HCT116 (cell line): ENCODE data around the gene ASMTL. TPM values are rescaled to one million over a fixed set of nuclear protein-coding genes. Genes with fewer than 3 reads are reported as not detected.

Experiments
- ATAC-seq: fragments of 200-7000 bp; cut with Tn5 transposase; 2 replicates; pipeline ENCODE4 v1.9.1; 2020; ENCODE audit warnings: mild to moderate bottlenecking, moderate library complexity
- BruUV-seq: library from RNA; stranded (reverse); fragments of 400-500 nt; replicated peaks from 2 replicates; lab custom pipeline; 2021; lab: Mats Ljungman, UMichigan
- CTCF ChIA-PET: fragments of 300-600 bp; sonication (Branson Sonifier 250); formaldehyde crosslinking; loops from one replicate; lab custom pipeline; 2021; ENCODE audit warnings: antibody characterized with exemption; lab: Charles Lee
- POLR2A ChIA-PET: fragments of 300-600, 350-600 bp; sonication (Branson Sonifier 250); formaldehyde crosslinking; loops from one replicate; lab custom pipeline; 2021; ENCODE audit warnings: antibody characterized with exemption; lab: Charles Lee
- RAD21 ChIA-PET, 2 experiments: fragments of 300-600 bp; sonication (Branson Sonifier 250); formaldehyde crosslinking; loops; one replicate each; lab custom pipeline; 2023; ENCODE audit warnings: low total read pairs in 2 of 2; ENCODE audit not compliant: uncharacterized antibody in 2 of 2, unreplicated experiment in 2 of 2, low non-redundant PET in 1 of 2; lab: Charles Lee
- DNase-seq: peaks from one replicate; pipeline ENCODE4 v3.0.0-alpha.2; 2010; ENCODE audit warnings: low read depth, low spot score
- H2AFZ ChIP-seq: fragments of 200-600 bp; shearing (Covaris generic), sonication (generic); 2 replicates; pipeline ENCODE4 v1.6.1; 2017; ENCODE audit warnings: low read depth, mixed run types, mixed read lengths, antibody characterized with exemption, low read length; ENCODE audit not compliant: poor library complexity, severe bottlenecking
- H3K27ac ChIP-seq: 2 replicates; pipeline ENCODE4 v1.5.1; 2012; ENCODE audit warnings: low read depth, low read length
- H3K27me3 ChIP-seq: fragments of 200-600 bp; sonication (generic); 2 replicates; pipeline ENCODE4 v1.6.1; 2016; ENCODE audit warnings: mixed run types, low read length, mixed read lengths; ENCODE audit not compliant: insufficient read depth
- H3K36me3 ChIP-seq, 2 experiments: fragments of 200-500 bp in 1 of 2; fragments of 200-600 bp in 1 of 2; sonication (Bioruptor generic) in 1 of 2; sonication (generic) in 1 of 2; 2 replicates each; pipeline versions ENCODE4 v1.5.1 to v1.6.1; 2014 to 2016; ENCODE audit warnings: low read length in 2 of 2, inconsistent platforms in 1 of 2, mixed read lengths in 1 of 2, mixed run types in 1 of 2; ENCODE audit not compliant: insufficient read depth in 2 of 2, control insufficient read depth in 1 of 2
- H3K4me1 ChIP-seq, 2 experiments: fragments of 200-600 bp in 1 of 2; sonication (generic) in 1 of 2; 2 replicates each; pipeline versions ENCODE4 v1.5.1 to v1.6.1; 2012 to 2017; ENCODE audit warnings: low read length in 2 of 2, inconsistent platforms in 1 of 2, mild to moderate bottlenecking in 1 of 2, mixed read lengths in 1 of 2, mixed run types in 1 of 2, moderate library complexity in 1 of 2; ENCODE audit not compliant: insufficient read depth in 2 of 2, control insufficient read depth in 1 of 2
- H3K4me2 ChIP-seq: fragments of 200-600 bp; sonication (generic); 2 replicates; pipeline ENCODE4 v1.6.1; 2017; ENCODE audit warnings: mixed run types, low read length, mixed read lengths
- H3K4me3 ChIP-seq, 2 experiments: fragments of 200-600 bp in 1 of 2; sonication (generic) in 1 of 2; replicated peaks in 1 of 2; 2 replicates each; pipeline ENCODE4 v1.5.1; 2011 to 2016; ENCODE audit warnings: low read length in 2 of 2, control low read depth in 1 of 2, low read depth in 1 of 2, mild to moderate bottlenecking in 1 of 2, mixed read lengths in 1 of 2, mixed run types in 1 of 2
- H3K79me2 ChIP-seq: fragments of 200-600 bp; sonication (generic); 2 replicates; pipeline ENCODE4 v1.6.1; 2017; ENCODE audit warnings: mild to moderate bottlenecking, mixed run types, low read length, moderate library complexity, mixed read lengths; ENCODE audit not compliant: insufficient read depth
- H3K9ac ChIP-seq: fragments of 200-600 bp; sonication (generic); 2 replicates; pipeline ENCODE4 v1.6.1; 2016; ENCODE audit warnings: low read length, mixed read lengths
- H3K9me2 ChIP-seq: fragments of 200-600 bp; sonication (generic), shearing (Covaris generic); 2 replicates; pipeline ENCODE4 v1.6.1; 2017; ENCODE audit warnings: mixed run types, mild to moderate bottlenecking, moderate library complexity; ENCODE audit not compliant: insufficient read depth
- H3K9me3 ChIP-seq, 2 experiments: fragments of 200-500 bp in 1 of 2; fragments of 200-600 bp in 1 of 2; sonication (Bioruptor generic) in 1 of 2; sonication (generic) in 1 of 2; 2 replicates each; pipeline ENCODE4 v1.6.1; 2014 to 2017; ENCODE audit warnings: low read length in 2 of 2, mixed read lengths in 2 of 2, inconsistent platforms in 1 of 2, low read depth in 1 of 2, mild to moderate bottlenecking in 1 of 2, mixed run types in 1 of 2, moderate library complexity in 1 of 2; ENCODE audit not compliant: control insufficient read depth in 1 of 2, insufficient read depth in 1 of 2
- H4K20me1 ChIP-seq: fragments of 200-600 bp; sonication (generic), shearing (Covaris generic); 2 replicates; pipeline ENCODE4 v1.6.1; 2017; ENCODE audit warnings: mixed run types, mild to moderate bottlenecking, moderate library complexity; ENCODE audit not compliant: insufficient read depth
- CEBPB ChIP-seq: IDR thresholded peaks from 2 replicates; pipeline ENCODE4 v1.6.1; 2012; ENCODE audit warnings: low read depth
- EGR1 ChIP-seq: IDR thresholded peaks from 2 replicates; pipeline ENCODE4 v1.6.1; 2012; ENCODE audit warnings: low read depth
- ELF1 ChIP-seq: IDR thresholded peaks from 2 replicates; pipeline ENCODE4 v1.6.1; 2012; ENCODE audit warnings: low read depth, borderline replicate concordance
- EZH2 ChIP-seq: fragments of 200-600 bp; sonication (generic); IDR thresholded peaks from 2 replicates; pipeline ENCODE4 v1.6.1; 2017; ENCODE audit warnings: antibody characterized with exemption, mixed run types
- FOSL1 ChIP-seq: IDR thresholded peaks from 2 replicates; pipeline ENCODE4 v1.6.1; 2012; ENCODE audit warnings: low read depth
- JUND ChIP-seq: IDR thresholded peaks from 2 replicates; pipeline ENCODE4 v1.6.1; 2012
- POLR2A ChIP-seq: IDR thresholded peaks from 2 replicates; pipeline ENCODE4 v1.7.0; 2011; ENCODE audit warnings: borderline replicate concordance; ENCODE audit not compliant: insufficient read depth, insufficient read length; ENCODE audit errors: extremely low read depth
- RAD21 ChIP-seq: IDR thresholded peaks from 2 replicates; pipeline ENCODE4 v1.6.1; 2012; ENCODE audit warnings: low read depth, mild to moderate bottlenecking
- SIN3A ChIP-seq: IDR thresholded peaks from 2 replicates; pipeline ENCODE4 v1.6.1; 2012; ENCODE audit warnings: low read depth
- SP1 ChIP-seq: IDR thresholded peaks from 2 replicates; pipeline ENCODE4 v1.6.1; 2012; ENCODE audit warnings: low read depth
- YY1 ChIP-seq: IDR thresholded peaks from 2 replicates; pipeline ENCODE4 v1.6.1; 2011; ENCODE audit warnings: low read length, low read depth, moderate library complexity, mild to moderate bottlenecking; ENCODE audit not compliant: insufficient replicate concordance; ENCODE audit errors: extremely low read depth
- ZBTB33 ChIP-seq: IDR thresholded peaks from 2 replicates; pipeline ENCODE4 v1.6.1; 2011; ENCODE audit warnings: mild to moderate bottlenecking, low read length, moderate library complexity; ENCODE audit not compliant: insufficient replicate concordance; ENCODE audit errors: extremely low read depth
- ZFX ChIP-seq: fragments of 450-650 bp; IDR thresholded peaks from 2 replicates; pipeline ENCODE4 v1.6.1; 2017
- ZNF274 ChIP-seq: fragments of 200-500 bp; sonication (Bioruptor generic); IDR thresholded peaks from 2 replicates; pipeline ENCODE4 v1.6.1; 2014; ENCODE audit warnings: mild to moderate bottlenecking, low read depth, low read length, inconsistent platforms
- intact Hi-C: fragments of 100-400 bp; cut with micrococcal nuclease; formaldehyde crosslinking; loops from 2 replicates; pipeline ENCODE4 v1.10.0; 2022
- total RNA-seq: library from RNA; stranded (reverse); gene quantifications from one replicate; pipeline ENCODE4 v1.2.1, GENCODE V29; 2021; ENCODE audit not compliant: unreplicated experiment
- TF ChIP-seq, protein P1 (sequence below): IDR thresholded peaks from 2 replicates; pipeline ENCODE4 v1.6.1; 2012

ASMTL gene
- total RNA-seq, 1 experiment from 2014 or later: 59.6 TPM

GRCh38 chrX:1423215-1423614 lies 29.5 kb downstream of the ASMTL start:
- ChIA-PET POLR2A (no interaction called here), RAD21 (no interaction called here)
- ATAC-seq: no peak
- H3K4me3 ChIP-seq: no peak overlapping the region
- H3K4me1 ChIP-seq: no peaks in the 10 kb centered on the region
- TF ChIP-seq FOSL1 (no peak), SP1 (no peak)
- TF ChIP-seq, protein P1, sequence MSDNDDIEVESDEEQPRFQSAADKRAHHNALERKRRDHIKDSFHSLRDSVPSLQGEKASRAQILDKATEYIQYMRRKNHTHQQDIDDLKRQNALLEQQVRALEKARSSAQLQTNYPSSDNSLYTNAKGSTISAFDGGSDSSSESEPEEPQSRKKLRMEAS: no peak
- TF ChIP-seq, all 23 proteins: peak for 0
- no peaks in the 10 kb centered on the region for H4K20me1 ChIP-seq
- no peak overlapping the region for H2AFZ ChIP-seq
- H3K9me2 ChIP-seq: no peaks in the 10 kb centered on the region
- no TSS peak for BruUV-seq
- CTCF ChIA-PET: no interaction called here
- DNase-seq: no peak
- H3K79me2 ChIP-seq: no peaks in the 10 kb centered on the region
- peaks cover 0 to 5% of the 10 kb centered on the region in 2 experiments; a peak in 1 of 4 replicates for H3K9me3 ChIP-seq
- no peak overlapping the region for H3K27ac ChIP-seq
- peaks cover 2 to 36% of the 10 kb centered on the region in 2 experiments; a peak in 3 of 4 replicates for H3K36me3 ChIP-seq
- H3K27me3 ChIP-seq: no peaks in the 10 kb centered on the region
- intact Hi-C loops: no loop called here
- H3K9ac ChIP-seq: no peak overlapping the region
- H3K4me2 ChIP-seq: no peak overlapping the region

DNA sequence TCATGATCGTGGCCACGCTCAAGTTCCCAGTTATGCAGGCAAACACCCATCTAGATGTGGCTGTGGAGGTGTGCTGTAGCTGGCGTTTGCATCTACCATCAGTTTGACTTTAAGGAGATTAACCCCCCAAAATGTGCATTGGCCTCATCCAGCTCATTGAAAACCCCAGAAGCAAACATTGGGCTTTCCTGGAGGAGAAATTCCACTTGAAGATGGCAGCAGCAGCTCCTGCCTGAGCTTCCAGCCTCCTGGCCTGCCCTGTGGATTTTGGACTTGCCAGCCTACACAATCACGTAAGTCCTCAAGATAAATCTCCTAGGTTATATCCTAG lies 30.6 kb downstream of the ASMTL start:
- Histone ChIP-seq H3K27me3 (no peaks in the 10 kb centered on the region), H2AFZ (no peak overlapping the region), H3K27ac (no peak overlapping the region), H3K4me1 (no peaks in the 10 kb centered on the region), H3K9ac (no peak overlapping the region), H3K79me2 (no peaks in the 10 kb centered on the region), H3K9me3 (peaks cover 0 to 5% of the 10 kb centered on the region in 2 experiments; a peak in 1 of 4 replicates), H3K4me2 (no peak overlapping the region), H3K36me3 (peaks cover 2 to 34% of the 10 kb centered on the region in 2 experiments; a peak in 3 of 4 replicates), H4K20me1 (no peaks in the 10 kb centered on the region), H3K9me2 (no peaks in the 10 kb centered on the region), H3K4me3 (no peak overlapping the region)
- DNase-seq (no peak), ATAC-seq (no peak)
- no peak for TF ChIP-seq EZH2
- no peak for TF ChIP-seq EGR1
- TF ChIP-seq ZBTB33: no peak
- no peak for TF ChIP-seq SIN3A
- TF ChIP-seq JUND: no peak
- TF ChIP-seq ELF1: no peak
- no peak for TF ChIP-seq YY1
- TF ChIP-seq ZFX: no peak
- TF ChIP-seq CEBPB: no peak
- no peak for TF ChIP-seq RAD21
- TF ChIP-seq ZNF274: no peak
- TF ChIP-seq POLR2A: no peak
- no TSS peak for BruUV-seq
- ChIA-PET CTCF (no interaction called here), POLR2A (no interaction called here), RAD21 (no interaction called here)
- intact Hi-C loops: no loop called here
